K562 (cell line): ENCODE results near the gene DTNBP1. TPM values are rescaled to one million over a fixed set of nuclear protein-coding genes. Genes with fewer than 3 reads are reported as not detected.

Source experiments
- ATF7 ChIP-seq: fragments of 450-650 bp; IDR thresholded peaks from 2 replicates; pipeline ENCODE4 v1.7.1; 2014; ENCODE audit warnings: mild to moderate bottlenecking, moderate library complexity
- ESRRA ChIP-seq: fragments of 450-650 bp; IDR thresholded peaks from 2 replicates; pipeline ENCODE4 v1.6.1; 2014; ENCODE audit warnings: low read depth, mild to moderate bottlenecking, moderate library complexity, borderline replicate concordance
- FOXK1 ChIP-seq: sonication (generic); formaldehyde crosslinking; IDR thresholded peaks from 2 replicates; pipeline ENCODE4 v1.8.0; 2022; ENCODE audit warnings: missing genetic modification reagents, mild to moderate bottlenecking, borderline replicate concordance
- HNRNPH1 ChIP-seq: fragments of 200-400 bp; formaldehyde crosslinking; optimal IDR thresholded peaks from 2 replicates; pipeline ENCODE3; 2017; ENCODE audit warnings: low read depth, mild to moderate bottlenecking, low read length, moderate library complexity
- HNRNPLL ChIP-seq: fragments of 200-400 bp; formaldehyde crosslinking; IDR thresholded peaks from 2 replicates; pipeline ENCODE4 v1.6.1; 2017; ENCODE audit warnings: low read length, low read depth, mild to moderate bottlenecking; ENCODE audit not compliant: poor library complexity, severe bottlenecking
- MECOM ChIP-seq: fragments of 250-450 bp; sonication (Bioruptor Pico); IDR thresholded peaks from 2 replicates; pipeline ENCODE4 v1.8.0; 2022; ENCODE audit warnings: inconsistent platforms
- MED1 ChIP-seq: sonication (generic); formaldehyde crosslinking; IDR thresholded peaks from 2 replicates; pipeline ENCODE4 v1.8.1; 2023; ENCODE audit warnings: missing genetic modification reagents, borderline replicate concordance
- MGA ChIP-seq: fragments of 450-650 bp; IDR thresholded peaks from 2 replicates; pipeline ENCODE4 v1.6.1; 2016; ENCODE audit warnings: mild to moderate bottlenecking, moderate library complexity
- RBM15 ChIP-seq: fragments of 200-400 bp; formaldehyde crosslinking; IDR thresholded peaks from 2 replicates; pipeline ENCODE4 v1.6.1; 2018; ENCODE audit warnings: mild to moderate bottlenecking, low read length, moderate library complexity; ENCODE audit not compliant: insufficient read depth
- RCOR1 ChIP-seq, 2 experiments: IDR thresholded peaks; 2 replicates each; pipeline ENCODE4 v1.6.1; 2012; ENCODE audit warnings: low read depth in 2 of 2, low read length in 2 of 2, borderline replicate concordance in 1 of 2, improper control_type of control experiment in 1 of 2
- RFX1 ChIP-seq: fragments of 450-650 bp; IDR thresholded peaks from 2 replicates; pipeline ENCODE4 v1.6.1; 2016; ENCODE audit warnings: mild to moderate bottlenecking, moderate library complexity
- STAG1 ChIP-seq: sonication (generic); formaldehyde crosslinking; IDR thresholded peaks from 2 replicates; pipeline ENCODE4 v1.5.0; 2020; ENCODE audit warnings: missing genetic modification reagents, borderline replicate concordance
- THRA ChIP-seq: fragments of 450-650 bp; IDR thresholded peaks from 2 replicates; pipeline ENCODE4 v1.6.1; 2017; ENCODE audit warnings: mild to moderate bottlenecking, moderate library complexity
- ZNF274 ChIP-seq: IDR thresholded peaks from 2 replicates; pipeline ENCODE4 v1.6.1; 2011; ENCODE audit warnings: low read depth, mild to moderate bottlenecking, low read length, moderate library complexity, borderline replicate concordance
- polyA plus RNA-seq, 8 experiments: library from polyadenylated mRNA; depleted of rRNA in 4 of 8; stranded (reverse) in 5 of 8; unstranded in 3 of 8; fragments of >200 nt; fragmentation: Nextera tagmentation in 2 of 8; fragmentation: Illumina TruSeq in 1 of 8; extraction: Ambion mirVana in 2 of 8; extraction: Trizol in 1 of 8; gene quantifications; 2 replicates each; pipeline versions ENCODE4 v1.2.1 to v1.2.3, GENCODE V29; 2011 to 2014; ENCODE audit warnings: inconsistent platforms in 1 of 8, missing spikeins in 1 of 8
- total RNA-seq, 7 experiments: library from RNA; depleted of rRNA in 6 of 7; stranded (reverse); fragments of >200 nt in 6 of 7; fragmentation: Illumina TruSeq in 2 of 7; extraction: Trizol in 2 of 7; gene quantifications; 2 replicates each; pipeline versions ENCODE4 v1.2.1 to v1.2.3, GENCODE V29; 2011 to 2021; ENCODE audit warnings: low replicate concordance in 1 of 7
- TF ChIP-seq, protein P1 (sequence below): sonication (generic); formaldehyde crosslinking; IDR thresholded peaks from 2 replicates; pipeline ENCODE4 v1.8.0; 2022; ENCODE audit warnings: mild to moderate bottlenecking, missing genetic modification reagents

Gene DTNBP1
- total and polyA plus RNA-seq, 9 of the 15 experiments (the other 6 are each of a cell fraction or from before 2014, with no cell fraction given), result 16.7 to 54.5 (median 21.4) TPM

GRCh38 chr6:15553736-15554294, 109.0 kb downstream of the DTNBP1 start (continued):
- TF ChIP-seq MGA (peak; percentile 85), MED1 (CRISPR knock-in tag) (no peak), HNRNPLL (no peak), MECOM (peak; percentile 72; the same call in 1 of the 2 replicates), ZNF274 (no peak), RBM15 (no peak), HNRNPH1 (no peak), RCOR1 (IDR thresholded peaks at IDR 0.05; ENCODE audit: borderline replicate concordance in 1 of 2, low read depth in 2 of 2, low read length in 2 of 2) (no peak), STAG1 (CRISPR knock-in tag) (no peak), THRA (no peak), FOXK1 (CRISPR knock-in tag) (no peak), RFX1 (no peak), ESRRA (no peak), ATF7 (peak; percentile 87)
- TF ChIP-seq, protein P1, sequence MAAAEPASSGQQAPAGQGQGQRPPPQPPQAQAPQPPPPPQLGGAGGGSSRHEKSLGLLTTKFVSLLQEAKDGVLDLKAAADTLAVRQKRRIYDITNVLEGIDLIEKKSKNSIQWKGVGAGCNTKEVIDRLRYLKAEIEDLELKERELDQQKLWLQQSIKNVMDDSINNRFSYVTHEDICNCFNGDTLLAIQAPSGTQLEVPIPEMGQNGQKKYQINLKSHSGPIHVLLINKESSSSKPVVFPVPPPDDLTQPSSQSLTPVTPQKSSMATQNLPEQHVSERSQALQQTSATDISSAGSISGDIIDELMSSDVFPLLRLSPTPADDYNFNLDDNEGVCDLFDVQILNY (CRISPR knock-in tag), result no peak
